G401.6 (cell line): ENCODE measurements around the gene DPEP2.
"Not testable (repeated sequence)": the region's sequence is repeated elsewhere in the genome, so short reads cannot be mapped to it uniquely, and the experiment has no call there.

Source experiments
- FAIRE-seq: peaks from 2 replicates; lab custom pipeline; 2012; peaks lifted over from hg19 to GRCh38; lab: Jason Lieb, UNC

The DPEP2 gene

DNA sequence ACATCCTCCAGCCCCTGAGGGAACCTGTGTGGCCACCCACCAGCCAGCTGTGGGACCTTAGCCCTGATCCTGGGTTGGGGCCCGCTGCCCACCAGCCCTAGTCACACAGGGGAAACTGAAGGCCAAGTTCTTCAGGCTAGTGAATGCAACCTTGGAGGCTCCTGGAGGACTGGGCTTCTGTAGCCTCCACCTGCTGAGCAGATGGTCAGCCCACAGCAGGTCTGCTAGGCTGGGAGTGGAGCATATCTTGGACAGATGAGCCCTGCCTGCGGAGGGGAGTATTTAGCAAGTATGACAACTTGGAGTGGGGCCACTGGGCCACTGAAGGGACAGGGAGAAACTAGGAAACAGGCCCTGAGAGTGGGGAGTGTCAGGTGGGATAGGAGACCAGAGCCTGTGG lies 23.1 kb downstream of the DPEP2 start:
- FAIRE-seq, result no peak

DNA sequence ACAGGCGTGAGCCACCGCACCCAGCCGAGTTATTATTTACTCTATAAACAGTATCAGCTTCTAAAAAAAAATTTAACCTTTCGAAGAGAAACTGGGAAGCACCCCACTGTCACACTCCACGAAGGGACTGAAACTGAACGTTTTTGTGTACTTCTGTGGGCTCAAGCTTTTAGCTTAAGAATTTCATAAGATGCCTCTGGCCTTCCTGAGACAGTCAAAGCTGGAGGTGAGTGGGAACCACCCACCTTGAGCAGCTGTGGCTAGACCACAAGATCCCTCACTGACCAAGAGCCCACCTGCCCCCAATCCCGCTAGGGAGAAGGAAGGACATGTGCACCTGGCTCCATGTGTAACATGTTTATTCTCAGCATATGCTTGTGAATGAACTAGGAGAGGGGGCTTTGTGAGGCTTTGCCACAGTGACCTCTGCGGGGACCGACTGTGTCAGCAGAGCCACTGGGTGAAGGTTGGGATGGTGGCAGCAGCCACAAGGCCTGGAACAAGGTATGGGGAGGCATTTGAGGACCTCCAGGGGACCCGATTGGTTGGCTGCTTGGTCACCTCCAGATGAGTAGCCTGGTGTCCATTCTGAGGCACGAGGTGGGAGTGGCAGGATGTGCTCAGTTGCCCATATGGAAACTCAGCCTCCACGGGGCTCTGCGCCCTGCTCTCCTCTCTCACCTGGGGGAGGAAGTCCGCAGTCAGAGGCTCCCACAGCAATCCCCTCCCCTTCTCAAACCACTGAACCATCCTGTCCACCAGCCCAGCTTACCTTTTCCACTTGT lies 23.8 kb downstream of the DPEP2 start:
- no peak for FAIRE-seq

DNA sequence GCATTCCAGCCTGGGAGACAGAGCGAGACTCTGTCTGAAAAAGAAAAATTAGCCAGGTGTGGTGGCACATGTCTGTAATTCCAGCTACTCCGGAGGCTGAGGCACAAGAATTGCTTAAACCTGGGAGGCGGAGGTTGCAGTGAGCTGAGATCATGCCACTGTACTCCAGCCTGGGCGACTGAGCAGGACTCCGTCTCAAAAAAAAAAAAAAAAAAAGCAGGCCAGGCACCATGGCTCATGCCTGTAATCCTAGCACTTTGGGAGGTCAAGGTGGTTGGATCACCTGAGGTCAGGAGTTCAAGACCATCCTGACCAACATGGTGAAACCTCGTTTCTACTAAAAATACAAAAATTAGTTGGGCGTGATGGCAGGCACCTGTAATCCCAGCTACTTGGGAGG lies 27.0 kb downstream of the DPEP2 start:
- not testable (repeated sequence) for FAIRE-seq

DNA sequence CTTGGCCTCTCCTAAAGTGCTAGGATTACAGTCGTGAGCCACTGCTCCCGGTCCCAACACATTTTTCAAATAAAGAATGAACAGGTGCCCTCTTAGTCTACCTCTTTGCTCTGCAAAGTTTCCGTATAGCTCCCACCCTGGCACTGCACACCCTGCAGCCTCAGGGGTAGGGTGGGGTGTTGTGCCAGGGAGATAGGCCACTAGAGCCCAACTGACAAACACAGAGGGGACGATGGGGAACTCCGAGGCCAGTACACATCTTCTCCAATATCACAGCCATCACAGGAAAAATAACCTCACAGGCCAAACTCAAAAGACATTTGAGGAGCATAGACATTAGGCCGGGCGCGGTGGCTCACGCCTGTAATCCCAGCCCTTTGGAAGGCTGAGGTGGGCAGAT lies 28.2 kb downstream of the DPEP2 start:
- no peak for FAIRE-seq

DNA sequence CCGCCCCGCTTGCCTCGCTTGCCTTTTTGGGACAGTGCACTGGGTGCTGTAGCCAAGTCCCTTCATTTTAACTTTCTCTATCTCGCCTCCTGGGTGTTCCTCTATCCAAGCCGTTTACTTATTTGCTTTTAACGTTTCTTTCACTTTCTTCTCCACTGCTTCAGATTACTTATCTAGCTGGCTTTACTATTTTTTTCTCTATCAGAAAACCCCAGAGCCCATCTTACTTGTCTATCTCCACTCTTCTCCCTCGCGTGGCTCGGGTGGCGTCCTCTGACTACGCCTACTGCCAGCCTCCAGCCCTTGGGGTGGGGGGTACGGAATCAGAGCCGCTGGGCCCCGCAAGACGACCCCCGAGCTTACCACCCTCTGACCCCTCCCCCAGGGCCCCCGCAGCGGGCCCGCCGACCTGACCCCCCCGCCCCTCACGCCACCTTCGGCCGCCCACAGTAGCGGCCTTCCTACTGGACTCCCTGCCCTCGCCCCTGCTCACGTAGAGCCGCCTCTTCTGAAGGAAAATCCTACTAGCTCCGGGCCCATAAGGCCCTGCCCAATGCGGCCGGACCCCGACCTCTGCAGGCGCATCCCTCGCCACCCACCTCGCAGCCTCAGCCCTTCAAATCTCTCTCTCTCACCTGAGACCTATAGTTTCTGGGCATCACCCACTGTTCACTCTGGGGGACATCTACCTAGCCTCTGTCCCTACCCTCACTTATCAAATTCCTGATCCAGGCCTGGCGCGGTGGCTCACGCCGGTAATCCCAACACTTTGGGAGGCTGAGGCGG lies 29.8 kb downstream of the DPEP2 start:
- FAIRE-seq, result no peak

DNA sequence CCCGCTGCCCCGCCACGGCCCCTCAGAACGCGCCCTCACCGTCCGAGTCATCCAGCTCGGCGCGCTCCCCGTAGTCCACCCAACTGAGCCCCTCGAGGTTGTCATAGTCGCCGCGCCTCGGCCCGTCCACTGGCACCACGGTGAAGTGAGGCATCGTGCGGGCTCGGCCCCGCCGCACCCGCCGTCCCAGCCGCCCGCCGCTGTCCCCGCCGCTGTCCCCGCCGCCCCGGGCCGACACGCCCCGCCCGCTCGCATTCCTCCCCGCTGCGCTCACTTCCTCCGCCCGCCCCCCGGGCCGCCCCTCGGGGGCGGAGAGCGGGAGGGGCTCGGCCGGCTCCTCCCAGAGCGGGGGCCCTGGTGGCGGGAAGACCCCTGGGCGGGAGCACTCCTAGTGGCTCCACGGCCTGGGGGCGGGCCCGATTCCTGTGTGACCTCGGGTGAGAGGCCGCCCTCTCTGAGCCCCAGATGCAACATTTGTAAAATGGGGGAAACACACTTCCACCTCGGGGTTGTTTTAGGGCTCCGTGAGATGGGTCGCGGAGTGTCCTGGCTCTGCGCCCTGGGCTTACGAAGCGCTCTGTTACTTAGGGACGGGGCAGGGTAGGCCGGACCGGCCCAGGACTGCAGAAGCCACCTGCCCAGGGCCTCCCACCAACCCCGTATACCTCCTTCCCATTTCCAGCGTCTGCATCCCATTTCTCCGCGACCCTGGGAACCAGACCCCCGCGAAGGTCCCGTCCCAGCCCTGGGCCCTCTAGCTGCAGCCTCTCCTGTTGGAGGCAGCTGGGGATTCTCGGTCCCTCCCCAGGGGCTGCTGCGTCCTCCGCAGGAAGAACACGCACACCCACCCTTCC lies 30.7 kb downstream of the DPEP2 start, which contains the start of gene SLC12A4:
Gene SLC12A4 (minus strand): TSS at position 238 of the 854 bp plus-strand sequence. CDS start 84 bp downstream, at position 154.
- FAIRE-seq, result no peak

DNA sequence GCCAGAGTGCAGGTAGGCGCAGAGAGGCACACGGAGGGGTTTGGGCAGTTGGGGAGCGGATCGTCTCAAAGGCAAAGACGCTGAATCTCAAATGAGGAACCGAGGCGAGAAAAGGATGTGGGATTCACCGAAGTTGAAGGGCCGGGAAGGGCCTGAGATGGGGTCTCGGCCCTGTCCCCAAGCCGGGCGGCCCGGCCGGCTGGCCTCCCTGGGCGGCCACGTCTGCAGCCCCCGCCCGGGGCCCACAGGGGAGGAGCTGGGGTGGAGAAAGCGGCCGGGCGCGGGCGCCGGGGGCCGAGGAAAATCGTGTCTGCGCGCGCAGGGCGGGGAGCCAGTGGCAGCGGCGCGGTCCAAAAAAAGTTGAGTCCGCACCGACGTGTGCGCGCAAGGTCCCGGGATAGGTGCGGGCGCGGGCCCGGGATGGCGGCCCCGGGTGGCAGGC lies 31.3 kb downstream of the DPEP2 start:
- FAIRE-seq, result no peak

DNA sequence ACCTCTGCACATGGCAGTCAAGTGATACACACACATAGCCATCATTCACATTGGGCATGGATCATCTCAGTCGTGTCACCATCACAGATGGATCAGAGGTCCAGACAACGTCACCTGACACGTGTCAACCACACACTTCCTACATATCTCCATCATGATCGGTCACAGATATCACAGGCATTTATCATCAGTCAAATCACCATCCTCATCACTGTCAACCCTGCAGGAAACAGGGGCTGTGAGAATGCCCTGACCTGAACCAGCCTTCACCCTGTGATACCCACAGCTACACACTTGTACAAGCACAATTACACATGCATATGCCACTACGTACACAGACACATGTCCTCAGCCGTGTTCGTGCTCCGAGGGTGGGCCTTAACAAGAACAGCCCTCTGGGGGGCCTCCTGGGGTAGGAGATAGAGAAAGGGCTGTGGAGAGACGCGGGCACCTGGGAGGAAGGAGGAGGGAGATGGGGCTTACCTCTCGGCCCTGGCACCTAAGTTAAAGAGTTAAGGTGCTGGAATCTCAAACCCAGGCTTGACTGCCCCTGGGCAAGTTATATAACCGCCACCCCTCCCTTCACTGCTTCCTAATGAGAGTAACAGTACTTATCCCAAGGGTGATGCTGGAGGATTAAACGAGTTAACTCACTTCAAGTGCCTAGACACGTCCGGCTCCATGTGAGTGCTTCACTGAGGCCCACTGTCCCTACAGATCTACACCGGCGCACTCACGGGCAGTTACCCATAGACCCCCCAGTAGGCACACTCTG lies 31.9 kb downstream of the DPEP2 start:
- FAIRE-seq, result no peak

DNA sequence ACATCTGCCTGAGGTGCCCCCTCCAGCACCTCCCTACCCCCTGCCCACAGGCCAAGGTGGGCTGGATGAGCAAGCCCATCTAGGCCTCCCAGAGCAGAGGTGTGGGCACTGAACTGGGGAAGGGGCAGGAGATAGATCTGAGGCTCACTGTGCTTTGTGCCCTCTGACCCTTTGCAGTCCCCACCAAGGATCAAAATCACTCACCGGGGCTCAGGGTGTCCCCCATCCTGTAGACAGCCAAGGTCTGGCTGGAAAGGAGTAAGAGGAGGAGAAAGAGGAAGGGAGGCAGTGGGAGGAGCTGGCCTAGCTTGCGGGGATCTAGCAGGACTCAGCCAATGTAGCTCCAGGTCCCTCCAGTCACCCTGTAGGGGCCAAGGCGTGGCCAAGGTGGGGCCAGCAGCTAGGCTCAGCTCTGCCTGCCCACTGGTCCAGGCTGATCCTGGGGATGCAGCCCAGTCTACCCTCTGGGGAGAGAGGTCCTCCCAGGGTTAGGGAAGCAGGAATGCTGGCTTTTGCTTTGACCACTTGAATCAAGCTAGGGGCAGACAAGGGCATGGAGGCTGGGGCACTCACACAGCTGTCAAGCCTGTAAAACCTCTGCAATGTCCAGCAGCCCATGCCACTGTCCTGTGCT lies 32.6 kb downstream of the DPEP2 start:
- FAIRE-seq, result peak; percentile 90

DNA sequence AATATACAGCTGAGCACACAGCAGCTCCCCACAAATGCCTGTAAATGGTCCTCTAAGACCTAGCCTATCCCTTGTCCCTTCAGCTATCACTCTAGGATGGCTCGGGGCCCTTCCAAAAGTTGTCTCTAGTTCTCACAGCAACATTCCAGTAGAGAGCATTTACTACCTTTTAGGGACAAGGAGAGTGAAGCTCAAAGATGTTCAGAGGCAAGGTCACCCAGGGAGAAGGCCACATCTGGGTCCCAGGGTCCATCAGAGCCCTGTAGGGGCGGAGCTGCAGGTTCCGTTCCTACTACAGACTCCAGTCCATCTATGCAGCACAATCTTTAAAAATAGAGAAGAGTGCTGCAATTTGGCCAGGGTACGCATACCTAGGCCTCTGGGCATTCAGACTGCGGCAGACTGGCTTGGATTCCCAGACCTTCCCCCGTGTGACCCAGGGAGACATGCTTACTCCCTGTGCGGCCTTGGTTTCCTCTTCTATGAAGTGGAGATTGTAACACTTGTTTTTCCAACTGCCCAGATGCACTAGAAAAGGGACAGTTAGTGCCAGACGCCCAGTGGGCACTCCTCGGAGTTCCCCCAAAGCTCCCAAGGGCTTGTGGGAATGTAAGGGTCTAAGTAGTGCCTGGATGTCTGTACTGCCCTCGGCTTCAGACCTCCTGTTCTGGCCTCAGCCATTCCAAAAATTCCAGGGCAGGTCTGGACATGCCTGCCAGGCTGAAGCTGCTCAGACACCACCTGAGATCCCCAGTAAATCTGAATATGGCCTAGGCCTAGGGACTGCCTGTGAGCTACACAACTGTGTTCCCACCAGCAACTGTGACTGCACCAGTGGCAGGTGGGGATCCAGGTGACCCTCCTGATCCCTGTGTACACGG lies 33.4 kb downstream of the DPEP2 start:
- FAIRE-seq, result no peak

DNA sequence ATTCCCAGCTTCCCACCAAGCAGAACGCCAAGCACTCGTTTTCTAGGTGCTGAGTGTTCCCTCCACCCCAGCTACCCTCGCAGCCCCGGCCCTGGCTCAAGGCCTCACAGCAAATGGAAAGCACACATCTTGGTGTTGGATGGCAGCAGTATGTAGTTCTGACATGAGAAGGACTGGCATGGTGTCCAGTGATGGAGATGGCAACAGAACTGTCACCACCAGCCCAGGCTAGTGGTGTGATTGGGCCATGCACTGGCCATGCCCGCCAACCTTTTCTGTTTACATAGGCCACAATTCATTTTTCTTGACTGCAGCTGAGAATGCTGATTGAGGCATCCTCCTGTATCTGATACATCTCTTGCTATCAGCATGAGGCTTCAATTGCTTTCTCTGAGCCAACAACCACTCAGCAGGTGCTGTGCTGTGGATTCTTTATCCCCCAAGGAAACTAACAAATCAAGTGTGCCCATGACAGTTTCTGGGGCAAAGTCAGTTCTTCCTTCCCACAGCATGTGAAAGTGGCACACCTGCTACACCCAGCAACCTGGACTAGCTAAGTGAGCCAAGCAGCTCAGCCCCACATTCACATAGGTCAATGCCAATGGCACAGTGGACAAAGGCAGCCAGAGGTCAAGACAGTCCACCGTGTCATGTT lies 34.7 kb downstream of the DPEP2 start:
- no peak for FAIRE-seq

DNA sequence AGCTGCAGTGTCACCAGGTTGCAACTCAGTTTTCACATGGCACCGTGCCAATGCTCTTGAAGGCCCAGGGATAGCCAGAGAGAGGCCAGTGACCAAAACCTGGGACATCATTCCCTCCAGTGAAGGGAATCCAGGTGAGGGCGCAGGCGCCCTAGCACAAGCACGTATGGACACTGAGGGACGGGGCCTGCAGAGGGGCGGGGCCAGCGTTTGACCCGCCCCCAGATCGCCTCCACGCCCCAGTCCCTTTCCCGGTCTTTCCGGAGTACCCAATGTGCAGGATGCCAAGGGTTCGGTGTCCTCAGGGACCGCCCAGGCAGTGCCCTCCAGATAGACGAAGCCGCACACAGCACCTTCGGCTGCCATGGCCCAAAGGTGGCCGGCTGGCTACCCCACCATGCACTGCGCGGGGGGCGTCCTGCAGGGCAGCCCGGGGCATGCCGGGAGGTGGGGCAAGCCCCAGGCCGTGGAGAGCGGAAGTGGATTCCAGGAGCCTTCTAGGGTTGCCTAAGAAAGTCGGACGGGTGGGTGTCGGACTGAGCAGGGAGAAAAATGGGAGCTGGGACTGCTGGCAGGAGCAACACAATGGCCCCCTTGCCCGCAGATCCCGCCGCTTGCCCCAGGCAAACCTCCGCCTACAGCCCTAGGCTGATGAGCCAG lies 35.5 kb downstream of the DPEP2 start:
- no peak for FAIRE-seq

DNA sequence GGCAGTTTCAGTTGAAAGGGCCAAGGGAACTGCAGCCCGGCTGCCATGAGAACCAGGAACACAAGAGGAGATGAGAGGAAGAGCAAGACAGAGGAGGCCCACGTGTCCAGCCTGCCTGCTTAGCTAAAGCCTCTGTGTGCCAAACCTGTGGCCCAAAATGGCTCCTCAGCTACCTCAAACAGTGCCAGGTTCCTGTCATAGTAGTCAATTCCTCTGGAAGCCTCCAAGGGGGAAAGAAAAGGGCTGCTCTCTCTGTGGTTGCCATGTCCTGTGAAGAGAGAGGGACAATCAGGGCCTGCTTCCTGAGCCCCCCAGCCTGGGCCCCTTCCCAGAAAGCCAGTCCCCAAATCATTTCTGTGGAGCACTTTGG lies 36.0 kb downstream of the DPEP2 start:
- FAIRE-seq, result no peak

DNA sequence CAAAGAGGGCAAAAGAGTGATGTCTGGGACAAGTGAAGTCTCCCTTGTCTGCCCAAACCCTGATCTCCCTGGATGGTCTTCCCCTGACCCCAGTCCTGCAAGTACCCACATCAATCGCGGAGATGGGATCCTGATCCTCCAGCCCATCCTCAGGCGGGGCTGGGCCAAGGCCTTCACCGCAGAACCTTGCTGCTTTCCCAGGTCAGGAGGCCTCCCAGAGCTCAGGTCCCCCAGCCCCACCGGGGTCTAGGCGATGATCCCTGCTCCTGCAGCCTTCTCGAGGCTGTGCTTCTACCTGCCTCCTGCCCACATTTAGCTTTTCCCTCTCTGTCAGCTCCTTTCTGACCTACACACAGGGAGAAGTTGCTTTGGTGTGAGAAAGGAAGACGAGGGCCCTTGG lies 37.1 kb downstream of the DPEP2 start:
- no peak for FAIRE-seq

DNA sequence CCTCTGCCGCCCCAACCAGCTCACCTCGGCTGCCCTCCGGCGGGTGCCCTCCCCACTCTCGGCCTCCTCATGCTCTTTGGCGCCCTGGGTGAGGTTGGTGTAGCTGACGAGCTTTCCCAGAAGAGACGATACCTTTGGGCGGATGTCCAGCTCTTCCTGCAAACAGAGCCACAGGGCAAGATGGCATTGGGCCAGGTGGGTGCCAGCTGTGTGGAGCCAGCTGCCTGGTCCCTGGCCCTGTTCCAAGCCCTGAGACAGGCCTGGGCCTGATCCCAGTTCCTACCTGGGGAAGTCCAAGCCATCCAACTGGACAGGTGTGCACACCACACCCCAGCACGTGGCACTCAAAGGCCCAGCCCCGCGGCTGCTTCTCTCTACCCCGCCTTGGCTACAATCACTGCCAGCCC lies 37.7 kb downstream of the DPEP2 start:
- FAIRE-seq, result no peak

DNA sequence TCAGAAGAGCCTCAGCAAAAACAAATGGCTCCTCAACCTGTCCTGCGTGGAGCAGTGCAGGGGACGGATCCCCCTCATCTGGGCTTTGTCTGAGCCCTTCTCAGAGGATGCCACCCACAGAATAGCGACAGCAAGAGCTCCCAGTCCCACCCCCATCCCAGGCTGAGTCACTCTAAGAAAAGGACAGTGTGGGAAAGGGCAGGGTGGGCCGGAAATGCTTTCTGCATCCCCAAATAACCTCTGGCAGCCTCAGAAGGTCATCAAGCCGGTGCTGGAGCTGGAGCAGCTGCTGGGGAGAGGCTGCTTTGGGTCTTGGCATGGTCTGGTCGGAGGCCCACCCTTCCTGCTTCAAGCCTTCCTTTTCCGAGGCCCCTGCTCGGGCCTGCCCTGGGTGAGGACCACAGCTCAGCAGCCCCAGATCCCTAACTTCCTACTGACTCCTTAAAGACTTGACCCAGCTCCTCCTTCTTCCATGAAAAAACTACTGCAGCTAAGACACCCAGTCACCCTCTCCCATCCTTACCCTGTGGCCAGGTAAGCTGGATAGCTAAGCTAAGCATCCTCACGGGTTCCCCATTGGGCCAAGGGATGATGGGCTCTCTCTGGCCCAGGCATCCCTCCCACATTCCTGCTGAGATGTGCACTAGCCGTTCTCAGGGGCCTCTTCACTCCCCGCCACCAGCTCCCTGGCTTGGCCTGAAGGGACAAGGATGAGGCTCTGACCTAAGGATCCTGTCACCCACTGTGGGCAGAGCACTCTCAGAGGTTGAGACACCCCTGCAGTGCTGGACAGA lies 39.6 kb downstream of the DPEP2 start:
- FAIRE-seq, result no peak

DNA sequence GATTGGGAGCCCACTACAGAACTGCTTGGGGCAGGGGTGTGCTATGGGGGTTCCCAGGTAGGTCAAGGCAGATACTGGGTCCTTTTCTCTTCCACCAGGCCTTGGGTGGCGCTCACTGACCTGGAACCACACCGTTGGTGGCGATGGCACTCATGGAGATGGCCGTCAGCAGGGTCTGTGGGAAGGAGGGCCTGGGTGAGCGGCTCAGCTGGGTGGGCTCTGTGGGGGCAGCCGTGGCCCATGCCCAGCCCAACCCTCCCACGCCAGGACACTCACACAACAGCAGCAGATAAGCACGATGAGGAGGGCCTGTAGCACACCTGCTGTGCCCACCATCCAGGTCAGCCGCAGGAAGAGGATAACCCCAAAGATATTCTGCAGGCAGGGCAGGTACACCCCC lies 41.7 kb downstream of the DPEP2 start:
- no peak for FAIRE-seq

DNA sequence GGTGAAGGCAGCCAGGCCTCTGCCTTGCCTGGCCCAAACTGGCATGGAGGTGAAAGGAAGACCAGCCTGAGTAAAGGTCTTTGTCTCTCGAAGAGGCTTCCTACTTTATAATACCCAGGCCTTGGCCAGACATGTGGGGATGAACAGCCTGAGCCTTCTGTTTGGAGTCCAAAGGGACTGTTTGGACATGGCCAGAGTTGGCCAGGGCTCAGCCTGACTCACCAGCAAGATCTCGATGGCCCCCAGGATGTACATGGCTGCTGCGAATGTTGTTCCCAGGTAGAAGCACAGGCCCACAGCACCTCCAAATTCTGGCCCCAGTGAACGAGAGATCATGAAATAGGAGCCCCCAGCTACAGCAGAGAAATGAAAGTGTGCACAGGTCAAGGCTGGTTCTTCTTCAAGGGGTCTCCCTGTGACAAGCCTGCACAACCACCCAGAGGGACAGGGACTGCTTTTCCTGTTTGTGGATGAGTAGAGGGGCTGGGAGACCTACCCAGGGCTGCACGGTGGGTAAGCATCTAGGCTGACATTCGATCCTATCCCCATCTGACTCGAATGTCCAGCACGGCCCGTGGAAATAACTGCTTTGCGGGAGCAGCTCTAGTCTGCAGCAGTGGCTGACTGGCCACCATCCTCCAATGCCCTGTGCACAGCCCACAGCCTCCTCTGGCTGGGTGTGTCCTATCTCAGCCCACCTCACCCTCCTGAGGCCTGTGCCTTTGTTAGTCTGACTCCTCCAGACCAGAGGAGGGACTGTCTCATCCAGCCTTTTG lies 44.7 kb downstream of the DPEP2 start:
- FAIRE-seq, result no peak
